GM18498 (cell line): ENCODE data around the gene WNT7A.

Experiments used
- ATAC-seq: cut with Tn5 transposase; IDR thresholded peaks from one replicate; pipeline ENCODE4 v1.9.1; 2021; ENCODE audit warnings: mild to moderate bottlenecking, moderate library complexity; ENCODE audit not compliant: unreplicated experiment

WNT7A gene

DNA sequence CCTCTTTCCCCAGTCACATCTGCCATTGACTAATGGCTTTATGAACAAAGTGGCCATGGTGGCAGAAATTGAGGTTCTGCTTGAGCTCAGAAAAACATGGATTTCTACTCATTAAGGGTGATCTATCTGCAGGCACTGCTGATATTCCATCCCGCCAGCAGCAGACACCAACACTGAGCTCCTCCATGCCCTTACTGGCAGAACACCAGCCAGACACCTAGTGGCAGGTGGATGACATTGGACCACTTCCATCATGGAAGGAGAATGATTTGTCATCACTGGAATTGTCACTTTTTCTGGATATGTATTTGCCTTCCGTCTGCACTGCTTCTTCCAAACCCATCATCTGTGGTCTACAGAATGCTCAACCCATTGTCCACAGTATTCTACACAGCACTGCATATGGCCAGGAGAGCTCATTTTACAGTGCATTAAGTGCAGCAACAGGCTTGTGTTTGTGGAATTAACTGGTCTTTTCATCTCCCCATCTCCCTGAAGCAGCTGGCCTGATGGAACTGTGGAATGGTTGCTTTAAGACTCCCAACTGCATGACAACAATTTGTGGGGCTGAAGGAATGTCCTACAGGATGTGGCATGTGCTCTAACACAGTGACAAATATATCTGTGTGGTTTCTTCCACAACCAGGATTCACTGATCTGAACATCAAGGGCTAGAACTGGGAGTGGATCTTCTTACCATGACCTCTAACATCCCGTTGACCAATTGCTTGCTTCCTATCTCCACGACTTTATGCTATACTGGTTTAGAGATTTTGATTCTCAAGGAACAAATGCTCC is 103.4 kb downstream of the WNT7A start:
- ATAC-seq: no peak

DNA sequence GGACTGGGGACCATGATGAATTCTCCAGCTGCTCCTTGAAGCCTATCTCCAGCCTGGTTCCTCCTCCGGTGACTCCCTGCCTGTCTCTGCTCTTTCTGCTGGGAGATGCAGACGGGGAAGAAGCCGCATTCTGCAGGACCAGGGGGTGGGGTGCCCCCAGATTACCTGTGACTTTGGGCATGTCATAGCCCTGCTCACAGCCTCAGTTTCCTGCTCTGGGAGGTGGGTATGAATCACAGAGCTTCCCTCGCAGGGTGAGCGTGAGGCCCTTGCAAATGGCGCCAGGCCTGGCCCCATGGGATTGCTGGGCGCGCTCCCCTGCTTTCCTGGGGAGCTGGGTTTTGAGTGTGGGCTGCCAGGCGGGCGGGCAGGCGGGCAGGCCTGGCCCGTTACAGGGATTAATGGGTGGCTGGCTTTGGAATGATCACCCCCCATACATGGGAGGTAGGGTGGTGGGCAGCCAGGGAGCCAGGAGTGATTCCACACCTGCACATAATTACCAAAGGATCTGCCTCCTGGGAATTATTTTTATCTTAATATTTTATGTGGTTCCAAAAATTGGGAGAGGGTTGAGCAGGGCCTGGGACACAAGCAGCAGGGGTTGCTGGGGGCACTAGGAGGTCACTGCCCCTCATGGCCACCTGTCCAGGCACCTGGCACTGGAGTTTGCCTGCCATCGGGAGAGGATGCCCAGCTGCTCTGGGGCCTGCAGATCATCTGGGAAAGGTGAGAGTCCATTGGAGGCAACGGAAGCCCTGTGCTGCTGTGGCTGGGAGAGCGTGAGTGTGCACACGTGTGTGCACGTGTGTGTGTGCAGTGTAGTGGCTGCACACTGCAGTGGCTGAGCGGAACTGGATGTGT is 106.8 kb downstream of the WNT7A start:
- no peak for ATAC-seq

DNA sequence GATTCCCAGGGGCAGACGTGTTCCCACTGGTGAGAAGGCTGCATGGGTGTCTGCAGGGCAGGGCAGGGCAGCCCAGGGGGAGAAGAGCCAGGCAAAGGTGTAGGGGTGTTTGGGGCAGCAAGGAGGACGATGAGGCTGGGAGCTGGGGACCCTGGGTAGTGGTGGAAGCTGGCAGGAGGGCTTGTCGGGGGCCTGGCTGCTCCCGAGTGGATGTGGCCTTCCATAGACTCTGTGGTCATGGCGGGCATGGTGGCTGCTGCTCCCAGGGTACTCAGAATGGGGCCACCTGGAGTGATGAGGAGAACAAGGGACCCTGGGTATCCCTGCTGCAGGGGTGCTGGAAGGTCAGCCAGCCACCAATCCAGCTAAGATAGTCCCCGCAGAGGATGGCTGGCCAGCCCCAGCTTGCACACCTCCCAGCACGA is 107.5 kb downstream of the WNT7A start:
- no peak for ATAC-seq

DNA sequence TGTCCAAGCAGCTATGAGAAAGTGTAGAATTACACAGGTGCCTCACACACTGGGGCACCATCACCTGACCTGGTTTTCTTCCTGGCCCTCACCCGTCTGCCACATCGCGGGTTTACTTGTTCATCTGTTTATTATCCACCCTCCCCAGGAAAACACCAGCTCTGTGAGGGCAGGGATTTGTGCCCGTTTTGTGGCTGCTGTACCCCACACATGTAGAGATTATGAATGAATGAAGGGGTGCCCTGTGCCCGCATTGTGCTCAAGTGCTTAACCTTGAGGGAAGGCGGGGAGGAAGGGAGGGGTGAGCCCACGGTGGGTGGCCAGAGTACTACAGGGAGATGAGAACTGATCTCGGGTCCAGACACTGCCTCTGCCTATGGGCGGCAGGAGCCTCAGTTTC is 108.4 kb downstream of the WNT7A start:
- ATAC-seq: no peak

DNA sequence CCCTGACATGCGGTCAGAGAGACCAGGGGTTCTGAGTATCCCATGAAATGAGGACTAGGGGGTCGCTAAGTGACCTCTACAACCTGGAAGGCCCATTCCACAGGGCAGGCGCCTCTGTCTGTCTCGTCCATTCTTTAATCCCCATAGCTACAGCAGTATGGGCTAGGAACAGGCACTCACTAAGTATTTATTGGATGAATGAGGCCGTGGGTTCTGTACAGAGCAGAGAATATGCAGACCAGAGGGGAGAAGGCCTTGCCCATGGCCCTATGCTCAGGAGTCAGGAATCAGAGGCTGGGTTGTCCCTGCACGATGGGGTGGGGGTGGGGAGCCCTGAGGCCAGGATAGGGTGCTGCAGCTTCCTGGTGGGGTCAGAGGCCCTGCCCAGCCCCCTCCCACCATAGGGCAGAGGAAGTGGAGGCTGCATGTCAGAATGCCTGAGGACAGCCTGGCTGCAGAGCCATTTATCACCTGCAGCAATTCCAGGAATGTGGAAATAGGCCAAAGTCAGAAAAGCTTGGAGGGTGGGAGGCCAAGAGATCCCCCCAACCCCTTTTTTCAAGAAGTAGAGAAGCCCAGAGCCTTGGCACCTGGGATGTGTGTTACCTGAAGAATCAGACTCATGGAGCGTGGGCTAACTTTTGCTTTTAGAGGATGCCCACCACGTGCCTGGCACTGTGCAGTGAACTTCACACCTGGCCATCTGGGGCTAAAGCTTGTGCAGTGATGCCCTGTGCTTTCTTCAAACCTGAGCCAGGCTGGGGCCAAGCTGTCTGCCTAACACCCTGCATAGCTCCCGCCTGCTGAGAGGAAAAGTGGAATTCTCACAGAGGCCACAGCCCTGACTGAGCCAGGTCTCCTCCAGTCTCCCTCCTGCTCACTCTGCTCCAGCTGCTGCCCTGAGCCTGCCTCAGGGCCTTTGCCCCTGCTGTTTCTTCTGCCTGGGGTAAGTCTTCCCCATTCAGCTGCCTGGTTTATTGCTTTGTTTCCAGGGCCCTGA is 109.4 kb downstream of the WNT7A start:
- ATAC-seq: no peak

DNA sequence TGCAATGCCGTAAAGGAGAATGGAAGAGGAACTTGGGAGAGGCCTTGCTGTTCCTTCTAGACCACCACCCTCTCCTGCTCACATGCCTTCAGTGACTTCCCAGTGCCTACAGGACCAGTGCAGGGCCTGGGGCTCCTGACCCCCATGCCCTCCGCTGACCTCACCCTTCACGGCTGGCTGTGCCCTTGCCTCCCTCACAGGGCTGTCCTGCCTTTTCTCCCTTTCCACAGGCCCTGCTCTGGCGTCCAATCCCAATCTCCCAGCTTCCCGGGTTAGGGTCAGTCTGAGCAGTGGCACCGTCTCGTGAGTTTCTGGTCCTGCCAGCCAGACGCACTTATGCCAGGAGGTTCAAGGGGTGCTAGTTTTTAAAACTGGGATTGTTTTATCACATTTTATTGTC is 110.4 kb downstream of the WNT7A start:
- ATAC-seq: no peak

DNA sequence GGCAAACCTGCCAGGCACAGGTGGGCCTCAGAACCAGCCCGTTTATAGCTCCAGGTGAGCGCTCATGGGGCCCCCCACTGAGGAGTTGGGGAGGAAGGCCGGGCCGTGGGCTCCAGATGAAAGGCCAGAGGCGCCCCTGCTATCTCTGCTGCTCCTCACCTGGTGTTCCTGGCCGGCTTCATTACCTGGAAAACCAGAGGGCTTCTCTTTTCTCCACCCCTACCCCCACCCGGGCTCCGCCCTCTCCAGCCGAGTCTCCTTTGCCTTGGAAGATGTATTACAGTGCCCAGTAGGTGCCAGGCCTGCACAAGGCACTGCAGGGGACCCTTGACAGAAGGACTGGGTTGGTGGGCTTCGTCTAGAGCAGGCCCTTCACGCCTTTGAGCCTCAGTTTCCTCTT is 111.4 kb downstream of the WNT7A start:
- ATAC-seq: no peak

DNA sequence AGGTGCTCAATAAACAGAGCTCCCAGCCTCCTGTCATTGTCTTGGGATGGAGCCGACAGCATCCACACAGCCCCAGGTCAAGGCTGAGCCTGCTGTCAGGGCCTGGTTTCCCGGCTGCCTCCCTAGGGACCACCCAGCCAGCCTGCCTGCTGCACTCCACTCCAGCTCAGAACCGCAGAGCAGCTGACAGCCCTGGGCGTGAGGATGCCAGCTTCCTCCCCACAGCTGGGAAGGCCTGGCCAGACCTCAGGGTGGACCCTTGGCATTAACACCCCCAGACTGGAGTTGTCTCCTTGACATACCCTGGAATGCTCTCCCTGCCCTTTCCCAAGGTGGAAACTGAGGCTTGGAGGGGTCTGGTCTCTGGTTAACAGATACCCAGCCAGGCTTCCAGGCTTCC is 112.0 kb downstream of the WNT7A start:
- no peak for ATAC-seq

DNA sequence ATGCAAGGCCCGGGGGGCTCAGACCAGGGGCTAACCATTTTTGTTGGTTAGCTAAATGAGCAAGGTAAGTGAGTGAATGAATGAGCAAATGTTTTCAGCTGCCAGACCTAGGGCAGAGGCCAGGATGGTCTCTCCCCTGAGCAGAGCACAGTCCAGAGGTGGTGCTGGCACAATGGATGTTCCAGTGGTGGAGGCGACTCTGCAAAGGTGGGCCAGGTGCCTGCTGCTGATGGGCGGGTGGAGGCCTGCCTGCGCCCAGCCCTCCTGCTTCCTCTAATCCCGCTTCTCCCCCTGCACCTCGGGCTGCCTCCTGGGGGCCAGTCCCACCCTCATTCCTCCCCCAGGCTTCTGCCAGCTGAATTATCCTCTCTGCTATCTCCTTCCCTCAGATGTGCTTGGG is 112.8 kb downstream of the WNT7A start:
- ATAC-seq: no peak
